Breast epithelium (tissue), 4 donors: Measurements from ENCODE around the gene SUN3. TPM values are rescaled to one million over a fixed set of nuclear protein-coding genes. Genes with fewer than 3 reads are reported as not detected.

Experiments
- DNase-seq, 2 donors: peaks; one replicate each; pipeline ENCODE4 v3.0.0-alpha.2; 2019; ENCODE audit warnings: low spot score in 2 of 2
- H3K27ac ChIP-seq, 2 donors: fragments of 200-600 bp; sonication (generic) in 1 of 2; one replicate each; pipeline ENCODE4 v1.5.1; 2016 to 2019; ENCODE audit warnings: mild to moderate bottlenecking in 1 of 2
- H3K27me3 ChIP-seq, 2 donors: fragments of 200-600 bp; sonication (generic) in 1 of 2; one replicate each; pipeline versions ENCODE4 v1.5.1 to v1.6.0; 2017 to 2019; ENCODE audit warnings: control low read depth in 1 of 2, mild to moderate bottlenecking in 1 of 2
- H3K36me3 ChIP-seq: fragments of 200-600 bp; one replicate; pipeline ENCODE4 v1.5.1; 2019
- H3K4me1 ChIP-seq, 2 donors: fragments of 200-600 bp; sonication (generic); one replicate each; pipeline ENCODE4 v1.5.1; 2016 to 2019; ENCODE audit warnings: control low read depth in 1 of 2
- H3K4me3 ChIP-seq, 3 donors: fragments of 200-600 bp; sonication (generic); 1 replicate in 2 of 3; 2 replicates in 1 of 3; pipeline ENCODE4 v1.5.1; 2016 to 2019; ENCODE audit warnings: mild to moderate bottlenecking in 3 of 3, moderate library complexity in 2 of 3
- H3K9me3 ChIP-seq, 2 donors: fragments of 200-600 bp; sonication (generic) in 1 of 2; one replicate each; pipeline ENCODE4 v1.5.1; 2016 to 2019; ENCODE audit warnings: control low read depth in 1 of 2
- CTCF ChIP-seq, 3 donors: fragments of 450-650 bp; IDR thresholded peaks; one replicate each; pipeline ENCODE4 v1.5.1; 2016 to 2017; ENCODE audit warnings: antibody characterized with exemption in 3 of 3, mild to moderate bottlenecking in 3 of 3, moderate library complexity in 3 of 3
- POLR2A ChIP-seq: fragments of 450-650 bp; IDR thresholded peaks from one replicate; pipeline ENCODE4 v1.6.1; 2016; ENCODE audit warnings: antibody characterized with exemption, mild to moderate bottlenecking, moderate library complexity
- POLR2AphosphoS5 ChIP-seq, 3 donors: sonication (generic); formaldehyde crosslinking; IDR thresholded peaks; one replicate each; pipeline ENCODE4 v1.6.1; 2017; ENCODE audit warnings: antibody characterized with exemption in 3 of 3
- intact Hi-C: fragments of 100-400 bp; cut with DNase I; formaldehyde crosslinking; loops from one replicate; pipeline ENCODE4 v1.15.1; 2023; ENCODE audit warnings: low total_unique reads
- total RNA-seq, 3 donors: library from RNA; depleted of rRNA; stranded (reverse); fragments of >200 nt; gene quantifications; one replicate each; pipeline ENCODE4 v1.1.0, GENCODE V29; 2016

SUN3 gene
- total RNA-seq, 3 donors from 2014 or later, result not detected

DNA sequence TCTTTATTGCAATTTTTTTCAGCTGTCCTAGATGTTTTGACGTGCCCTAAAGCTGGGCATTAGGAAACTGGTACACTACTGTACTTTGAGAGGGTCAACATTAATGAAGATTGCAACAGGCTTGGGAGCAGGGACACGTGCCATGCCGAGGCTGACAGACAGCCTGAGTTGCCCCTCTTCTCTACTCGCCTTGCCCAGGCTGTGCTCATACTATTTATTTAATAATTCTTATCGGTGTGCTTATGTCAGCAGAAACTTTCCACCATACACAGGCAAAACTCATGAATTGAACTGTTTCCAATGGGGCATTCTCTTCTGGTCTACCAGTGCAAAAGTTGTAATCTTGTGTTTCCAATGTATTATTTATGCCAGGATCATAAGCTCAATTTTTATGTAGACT is 30.8 kb upstream of the SUN3 start:
- Histone ChIP-seq H3K9me3 (peaks cover 0 to 20% of the 10 kb centered on the region in 2 donors), H3K27me3 (no peaks in the 10 kb centered on the region), H3K4me1 (no peaks in the 10 kb centered on the region), H3K27ac (no peak overlapping the region), H3K4me3 (no peak overlapping the region), H3K36me3 (no peaks in the 10 kb centered on the region)
- no peak for DNase-seq
- no peak for TF ChIP-seq POLR2A
- no peak for TF ChIP-seq POLR2AphosphoS5 (IDR thresholded peaks at IDR 0.05)
- intact Hi-C loops, result no loop called here

DNA sequence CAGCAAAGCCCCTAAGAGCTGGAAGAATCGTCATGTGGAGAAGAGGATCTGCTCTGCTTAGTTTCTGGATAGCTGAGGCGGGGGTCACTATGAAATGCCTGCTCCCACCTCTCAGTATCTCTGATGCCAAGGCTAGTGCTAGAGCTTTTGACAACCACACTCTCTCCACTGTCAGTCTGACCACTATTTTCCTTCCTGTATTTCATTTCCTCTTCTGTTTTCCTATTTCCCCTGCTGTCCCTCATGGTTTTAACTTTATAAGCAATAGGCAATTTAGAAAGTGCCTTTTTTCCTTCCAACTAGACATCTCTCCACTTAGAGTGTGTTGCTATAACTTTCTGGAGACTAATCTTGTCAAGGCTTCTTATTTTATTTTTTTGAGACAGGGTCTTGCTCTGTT is 30.1 kb upstream of the SUN3 start:
- Histone ChIP-seq H3K27ac (no peak overlapping the region), H3K4me1 (no peaks in the 10 kb centered on the region), H3K27me3 (no peaks in the 10 kb centered on the region), H3K9me3 (peaks cover 0 to 18% of the 10 kb centered on the region in 2 donors), H3K4me3 (no peak overlapping the region), H3K36me3 (no peaks in the 10 kb centered on the region)
- intact Hi-C loops, result no loop called here
- TF ChIP-seq POLR2AphosphoS5 (IDR thresholded peaks at IDR 0.05) (no peak), CTCF (IDR thresholded peaks at IDR 0.05) (no peak), POLR2A (no peak)
- DNase-seq, result no peak

- Histone ChIP-seq H3K4me3 (no peak overlapping the region), H3K27ac (no peak overlapping the region), H3K27me3 (no peaks in the 10 kb centered on the region), H3K4me1 (no peaks in the 10 kb centered on the region), H3K9me3 (peaks cover 0 to 16% of the 10 kb centered on the region in 2 donors), H3K36me3 (no peaks in the 10 kb centered on the region)
- TF ChIP-seq CTCF (IDR thresholded peaks at IDR 0.05), result no peak
- no peak for TF ChIP-seq POLR2A
- TF ChIP-seq POLR2AphosphoS5 (IDR thresholded peaks at IDR 0.05), result no peak
- intact Hi-C loops, result no loop called here
- no peak for DNase-seq
Measured at GRCh38 chr7:48053736-48054135, 24.8 kb upstream of the SUN3 start.

- no peak for DNase-seq
- H3K27ac ChIP-seq, result no peak overlapping the region
- H3K4me3 ChIP-seq, result no peak overlapping the region
- no peaks in the 10 kb centered on the region for H3K27me3 ChIP-seq
- H3K4me1 ChIP-seq, result no peaks in the 10 kb centered on the region
- no peak for TF ChIP-seq POLR2A
- TF ChIP-seq CTCF (IDR thresholded peaks at IDR 0.05), result no peak
- TF ChIP-seq POLR2AphosphoS5 (IDR thresholded peaks at IDR 0.05), result no peak
- peaks cover 0 to 10% of the 10 kb centered on the region in 2 donors for H3K9me3 ChIP-seq
- no peaks in the 10 kb centered on the region for H3K36me3 ChIP-seq
- intact Hi-C loops, result no loop called here
Measured at GRCh38 chr7:48052748-48053147, 23.8 kb upstream of the SUN3 start.

DNA sequence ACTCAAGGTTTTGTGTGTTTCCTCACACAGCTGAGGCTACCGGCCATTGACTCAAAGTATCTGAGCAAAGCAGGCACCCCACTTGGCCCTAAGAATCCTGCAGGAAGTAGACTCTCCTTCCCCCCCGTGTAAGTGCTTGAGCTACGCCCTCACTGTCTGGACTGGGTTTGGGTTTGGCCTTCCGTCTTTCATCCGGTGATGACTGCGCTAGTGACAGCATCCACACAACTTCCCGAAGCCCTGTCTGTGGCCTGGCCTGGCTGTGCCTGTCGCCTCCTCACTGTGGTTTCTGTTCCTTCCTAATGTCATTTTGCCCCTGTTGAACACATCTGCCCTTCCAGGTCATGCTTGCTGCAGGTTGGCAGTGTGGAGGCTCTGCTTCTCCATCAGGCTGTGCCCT is 20.9 kb upstream of the SUN3 start:
- Histone ChIP-seq H3K4me3 (no peak overlapping the region), H3K27me3 (no peaks in the 10 kb centered on the region), H3K27ac (no peak overlapping the region), H3K36me3 (no peaks in the 10 kb centered on the region), H3K9me3 (no peaks in the 10 kb centered on the region), H3K4me1 (no peaks in the 10 kb centered on the region)
- intact Hi-C loops, result no loop called here
- no peak for DNase-seq
- TF ChIP-seq POLR2AphosphoS5 (IDR thresholded peaks at IDR 0.05) (no peak), CTCF (IDR thresholded peaks at IDR 0.05) (no peak)

DNA sequence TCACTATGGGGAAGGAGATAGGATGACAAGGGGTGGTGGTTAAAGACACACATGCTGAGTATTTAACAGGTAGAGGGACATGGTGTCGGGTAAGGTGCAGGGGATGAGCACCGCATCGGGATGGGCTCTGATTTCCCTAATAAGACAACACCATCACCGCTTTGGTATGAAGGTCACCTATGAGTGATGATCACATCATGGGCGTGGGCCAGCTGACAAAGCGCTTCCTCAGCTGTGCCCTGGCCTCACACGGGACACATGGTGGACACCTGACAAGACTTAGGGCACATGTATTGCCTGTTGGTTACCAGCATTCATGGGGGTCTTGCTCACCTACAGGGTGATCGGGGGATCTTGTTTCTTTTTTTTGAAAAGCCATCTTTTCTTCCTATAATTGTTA is 19.2 kb upstream of the SUN3 start:
- intact Hi-C loops, result no loop called here
- Histone ChIP-seq H3K27ac (no peak overlapping the region), H3K4me1 (no peaks in the 10 kb centered on the region), H3K27me3 (no peaks in the 10 kb centered on the region), H3K9me3 (no peaks in the 10 kb centered on the region), H3K4me3 (no peak overlapping the region), H3K36me3 (no peaks in the 10 kb centered on the region)
- no peak for TF ChIP-seq CTCF (IDR thresholded peaks at IDR 0.05)
- no peak for TF ChIP-seq POLR2AphosphoS5 (IDR thresholded peaks at IDR 0.05)
- TF ChIP-seq POLR2A, result no peak
- DNase-seq, result no peak
